Measurements from ENCODE around the gene ANGPT4.

ANGPT4 gene

GRCh38 chr20:916125-916799 is at the start of gene ANGPT4:
TSS of gene ANGPT4 (minus strand) at chr20:916334. CDS start at chr20:916214, 120 bp downstream.
- no peak for DNase-seq (ENCODE audit: low spot score)

GRCh38 chr20:963795-964194 is 47.7 kb upstream of the ANGPT4 start:
- no peak for DNase-seq (ENCODE audit: low spot score)

- DNase-seq (ENCODE audit: low spot score), result no peak
Observed at GRCh38 chr20:962683-963082, 46.5 kb upstream of the ANGPT4 start.

- DNase-seq (ENCODE audit: low spot score), result no peak
Observed at GRCh38 chr20:962223-962622, 46.1 kb upstream of the ANGPT4 start.

- no peak for DNase-seq (ENCODE audit: low spot score)
Observed at GRCh38 chr20:961768-962167, 45.6 kb upstream of the ANGPT4 start.

GRCh38 chr20:959996-960615 is 44.0 kb upstream of the ANGPT4 start:
- no peak for DNase-seq (ENCODE audit: low spot score)

DNA sequence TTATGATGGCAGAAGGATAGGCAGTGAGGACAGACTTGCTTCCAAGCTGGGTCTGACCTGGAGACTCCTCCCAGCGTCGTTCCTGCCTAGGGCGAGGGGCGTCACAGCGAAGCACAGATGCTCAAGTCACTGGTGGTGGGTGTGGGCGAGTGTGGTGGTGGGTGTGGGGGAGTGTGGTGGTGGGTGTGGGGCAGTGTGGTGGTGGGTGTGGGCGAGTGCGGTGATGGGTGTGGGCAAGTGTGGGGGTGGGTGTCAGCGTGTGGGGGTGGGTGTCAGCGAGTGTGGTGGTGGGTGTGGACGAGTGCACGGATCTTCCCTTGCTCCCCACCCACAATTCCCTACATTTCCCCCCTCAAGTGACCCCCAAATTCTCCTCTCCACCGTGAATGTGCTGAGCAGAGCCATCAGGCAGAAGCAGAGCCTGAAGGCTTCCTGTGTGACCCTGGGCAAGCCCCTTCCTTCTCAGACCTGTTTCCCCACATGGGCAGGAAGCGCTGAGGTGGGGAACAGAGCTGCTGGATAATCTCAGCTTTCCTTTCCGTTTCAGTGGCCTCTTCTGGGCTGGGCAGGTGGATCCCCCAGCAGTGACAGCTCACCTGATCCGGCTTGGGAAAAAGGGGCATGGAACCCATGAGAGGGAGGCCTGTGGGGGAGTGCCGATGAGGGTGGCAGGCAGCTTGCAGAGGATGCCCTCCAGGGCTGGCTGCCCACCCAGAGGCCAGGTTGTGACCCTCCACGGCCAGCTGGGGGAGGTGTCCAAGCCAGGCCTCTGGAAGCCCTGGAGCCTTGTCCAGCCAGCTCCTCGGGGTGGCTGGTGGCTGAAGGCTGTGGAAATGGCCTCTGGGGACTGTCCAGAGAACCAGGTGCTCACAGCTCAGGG is 43.0 kb upstream of the ANGPT4 start:
- DNase-seq (ENCODE audit: low spot score), result no peak

- DNase-seq (ENCODE audit: low spot score), result peak; percentile 11
Observed at GRCh38 chr20:957544-957943, 41.4 kb upstream of the ANGPT4 start.

DNA sequence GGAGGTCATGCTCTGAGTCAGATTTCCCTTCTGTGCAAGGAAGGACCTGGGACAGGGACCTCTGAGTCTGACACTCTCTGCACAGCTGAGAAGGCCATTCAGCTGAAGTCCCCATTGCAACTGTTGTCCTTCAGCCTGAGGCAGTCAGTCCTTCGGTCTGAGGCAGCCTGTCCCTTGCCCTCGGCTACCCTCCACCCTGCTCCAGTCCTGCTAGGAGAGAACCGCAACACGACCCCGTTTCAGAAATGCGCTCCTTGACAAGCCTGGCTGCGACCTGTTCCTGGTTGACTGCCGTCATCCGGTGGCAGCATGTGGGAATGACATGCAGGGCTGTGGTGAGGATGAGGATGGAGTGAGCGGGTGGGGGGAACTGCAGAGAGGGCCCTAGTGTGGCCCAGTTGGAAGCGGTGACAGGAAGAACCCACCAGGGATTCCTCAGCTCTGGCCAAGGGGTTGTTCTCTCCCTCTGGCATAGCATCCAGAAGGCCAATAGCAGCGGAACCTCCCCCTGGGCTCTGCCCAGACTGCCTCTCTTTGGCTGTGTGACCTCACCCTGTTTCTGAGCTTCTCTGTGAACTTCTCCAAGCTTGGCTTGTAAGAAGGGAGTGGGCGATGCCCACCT is 40.3 kb upstream of the ANGPT4 start:
- DNase-seq (ENCODE audit: low spot score), result peak; percentile 79

GRCh38 chr20:955656-956055 is 39.5 kb upstream of the ANGPT4 start:
- DNase-seq (ENCODE audit: low spot score), result no peak

DNA sequence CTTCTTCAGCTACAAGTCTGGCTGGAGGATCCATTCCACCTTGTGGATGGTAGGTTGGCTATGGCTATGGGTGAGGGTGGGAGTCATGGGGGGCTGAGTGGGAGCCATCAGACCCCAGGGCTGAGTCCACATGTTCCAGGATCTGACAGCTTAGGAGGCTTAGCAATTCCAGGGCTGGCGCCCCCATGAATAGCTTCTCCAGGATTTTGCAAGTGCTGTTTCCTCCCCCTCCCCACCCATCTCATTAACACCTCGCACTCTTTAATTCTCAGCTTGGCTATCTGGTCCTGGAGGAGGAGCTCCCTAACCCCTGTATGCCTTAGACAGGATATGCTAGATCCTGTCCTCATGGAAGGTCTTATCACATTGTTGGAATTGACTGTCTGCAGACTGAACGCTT is 39.0 kb upstream of the ANGPT4 start:
- no peak for DNase-seq (ENCODE audit: low spot score)

DNA sequence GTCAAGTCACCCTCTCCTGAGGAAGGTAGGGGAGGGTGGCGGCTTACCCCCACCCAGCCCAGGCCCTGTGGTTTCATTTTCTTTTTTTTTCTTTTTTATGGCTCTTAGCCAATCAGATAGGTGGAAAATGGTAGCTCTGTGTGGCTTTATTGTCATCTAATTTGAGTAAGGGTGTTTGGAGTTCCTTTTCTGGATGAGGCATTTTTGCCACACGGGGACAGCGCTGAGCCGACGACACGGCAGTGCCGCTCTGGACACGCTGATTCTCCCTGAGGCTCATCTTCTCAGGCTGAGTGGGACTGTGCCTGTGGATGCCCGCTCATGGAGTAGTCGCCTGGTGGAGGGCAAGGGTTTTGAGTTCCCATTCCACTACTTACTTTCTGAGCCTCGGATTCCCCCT is 37.6 kb upstream of the ANGPT4 start:
- DNase-seq (ENCODE audit: low spot score), result peak; percentile 38

- no peak for DNase-seq (ENCODE audit: low spot score)
Observed at GRCh38 chr20:952196-952795, 36.2 kb upstream of the ANGPT4 start.

- DNase-seq (ENCODE audit: low spot score), result no peak
Observed at GRCh38 chr20:951384-952169, 35.4 kb upstream of the ANGPT4 start.

- DNase-seq (ENCODE audit: low spot score), result no peak
Observed at GRCh38 chr20:949717-950116, 33.6 kb upstream of the ANGPT4 start.

GRCh38 chr20:946826-947225 is 30.7 kb upstream of the ANGPT4 start:
- DNase-seq (ENCODE audit: low spot score), result no peak

GRCh38 chr20:945841-946240 is 29.7 kb upstream of the ANGPT4 start:
- no peak for DNase-seq (ENCODE audit: low spot score)

GRCh38 chr20:944774-945410 is 28.8 kb upstream of the ANGPT4 start:
- DNase-seq (ENCODE audit: low spot score), result no peak

GRCh38 chr20:944148-944547 is 28.0 kb upstream of the ANGPT4 start:
- DNase-seq (ENCODE audit: low spot score), result no peak

DNA sequence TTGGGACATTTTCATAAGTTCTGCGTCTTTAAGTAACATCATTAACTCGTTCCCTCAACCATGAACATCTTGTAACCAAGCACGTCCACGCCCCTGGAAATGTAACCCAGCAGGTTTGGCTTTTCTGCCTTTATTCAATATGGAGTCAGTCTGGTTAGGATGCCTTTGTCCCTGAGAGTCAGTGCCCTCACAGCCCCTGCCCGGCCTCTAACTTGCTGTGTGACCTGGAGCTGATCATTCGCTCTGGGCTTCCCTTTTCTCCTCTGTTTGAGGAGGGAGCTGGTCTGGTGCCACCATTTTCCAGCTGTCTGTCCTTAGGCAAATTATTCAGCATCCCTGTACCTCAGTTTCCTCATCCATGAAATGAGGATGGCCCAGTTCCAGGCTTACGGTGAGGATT is 26.5 kb upstream of the ANGPT4 start:
- DNase-seq (ENCODE audit: low spot score), result no peak

- no peak for DNase-seq (ENCODE audit: low spot score)
Observed at GRCh38 chr20:940926-941325, 24.8 kb upstream of the ANGPT4 start.

All from AG08395 (cell line).